Tibial nerve (tissue), 4 donors: ENCODE measurements around the gene CCNB1. TPM values are rescaled to one million over a fixed set of nuclear protein-coding genes. Genes with fewer than 3 reads are reported as not detected.

Experiments
- DNase-seq, 2 donors: peaks; one replicate each; pipeline ENCODE4 v3.0.0-alpha.2; 2019; ENCODE audit warnings: low spot score in 2 of 2
- H3K27ac ChIP-seq, 4 donors: fragments of 200-600 bp; sonication (generic) in 3 of 4; one replicate each; pipeline ENCODE4 v1.5.1; 2017 to 2019; ENCODE audit warnings: mild to moderate bottlenecking in 1 of 4
- H3K27me3 ChIP-seq, 2 donors: fragments of 200-600 bp; sonication (generic) in 1 of 2; one replicate each; pipeline versions ENCODE4 v1.5.1 to v1.6.0; 2017 to 2019
- H3K36me3 ChIP-seq, 3 donors: fragments of 200-600 bp; sonication (generic); one replicate each; pipeline ENCODE4 v1.5.1; 2018 to 2019
- H3K4me1 ChIP-seq, 4 donors: fragments of 200-600 bp; sonication (generic) in 3 of 4; one replicate each; pipeline ENCODE4 v1.5.1; 2017 to 2019
- H3K4me3 ChIP-seq, 4 donors: fragments of 200-600 bp; sonication (generic) in 3 of 4; one replicate each; pipeline ENCODE4 v1.5.1; 2017 to 2019; ENCODE audit warnings: mild to moderate bottlenecking in 1 of 4, moderate library complexity in 1 of 4
- H3K9me3 ChIP-seq, 4 donors: fragments of 200-600 bp; sonication (generic) in 3 of 4; one replicate each; pipeline ENCODE4 v1.5.1; 2017 to 2019
- EP300 ChIP-seq, 2 donors: sonication (generic); formaldehyde crosslinking; IDR thresholded peaks; one replicate each; pipeline ENCODE4 v1.6.1; 2017; ENCODE audit warnings: antibody characterized with exemption in 2 of 2, mild to moderate bottlenecking in 1 of 2
- POLR2A ChIP-seq, 2 donors: fragments of 450-650 bp; IDR thresholded peaks; one replicate each; pipeline ENCODE4 v1.6.1; 2017; ENCODE audit warnings: antibody characterized with exemption in 2 of 2, mild to moderate bottlenecking in 2 of 2, moderate library complexity in 2 of 2
- WGBS, 2 donors: methylation state at CpG; one replicate each; pipeline ENCODE4 v1.1.5; 2018; 5-methylcytosine and 5-hydroxymethylcytosine counted together
- total RNA-seq, 4 donors: library from RNA; depleted of rRNA; stranded (reverse); fragments of >200 nt; gene quantifications; one replicate each; pipeline ENCODE4 v1.1.0, GENCODE V29; 2016
- TF ChIP-seq, protein P1 (sequence below), 5 experiments: fragments of 200-600 bp in 3 of 5; fragments of 450-650 bp in 2 of 5; sonication (generic) in 3 of 5; IDR thresholded peaks; one replicate each; pipeline ENCODE4 v1.5.1; 2016 to 2019; ENCODE audit warnings: antibody characterized with exemption in 5 of 5, mild to moderate bottlenecking in 3 of 5, moderate library complexity in 2 of 5

Gene CCNB1
- total RNA-seq, 4 donors from 2014 or later, result 4.4 to 26.7 (median 6.5) TPM

DNA sequence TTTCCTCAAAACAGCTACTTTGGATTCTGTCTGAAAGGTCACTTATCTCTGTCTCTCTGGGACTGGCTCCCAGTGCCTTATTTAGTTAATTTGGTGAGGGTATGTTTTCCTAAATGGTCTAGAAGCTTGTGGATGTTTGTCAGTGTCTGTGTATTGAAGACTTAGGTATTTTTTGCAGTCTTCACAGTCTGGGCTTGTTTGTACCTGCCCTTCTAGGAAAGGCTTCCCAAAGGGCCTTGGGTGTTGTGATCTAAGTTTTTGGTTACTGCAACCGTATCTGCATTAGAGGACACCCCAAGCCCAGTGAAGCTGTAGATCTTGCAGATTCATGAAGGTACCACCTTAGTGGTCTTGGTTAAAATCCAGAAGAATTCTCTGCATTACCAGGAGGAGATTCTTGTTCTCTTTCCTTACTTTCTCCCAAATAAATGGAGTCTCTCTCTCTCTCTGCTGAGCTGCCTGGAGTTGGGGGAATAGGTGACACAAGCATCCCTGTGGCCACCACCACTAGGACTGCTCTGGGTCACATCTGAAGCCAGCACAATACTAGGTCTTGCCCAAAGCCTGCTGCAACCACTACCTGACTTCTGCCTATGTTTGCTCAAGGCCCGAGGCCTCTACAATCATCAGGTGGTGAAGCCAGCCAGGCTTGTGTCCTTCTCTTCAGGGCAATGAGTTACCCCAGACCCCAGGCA, 17.8 kb upstream of the CCNB1 start:
- no peak overlapping the region for H3K27ac ChIP-seq
- H3K4me3 ChIP-seq, result no peak overlapping the region
- no peaks in the 10 kb centered on the region for H3K27me3 ChIP-seq
- DNase-seq, result no peak
- H3K9me3 ChIP-seq, result no peaks in the 10 kb centered on the region
- WGBS, 2 donors, result 94% methylated on average over 2 of the region's 2 CpGs
- TF ChIP-seq, protein P1, sequence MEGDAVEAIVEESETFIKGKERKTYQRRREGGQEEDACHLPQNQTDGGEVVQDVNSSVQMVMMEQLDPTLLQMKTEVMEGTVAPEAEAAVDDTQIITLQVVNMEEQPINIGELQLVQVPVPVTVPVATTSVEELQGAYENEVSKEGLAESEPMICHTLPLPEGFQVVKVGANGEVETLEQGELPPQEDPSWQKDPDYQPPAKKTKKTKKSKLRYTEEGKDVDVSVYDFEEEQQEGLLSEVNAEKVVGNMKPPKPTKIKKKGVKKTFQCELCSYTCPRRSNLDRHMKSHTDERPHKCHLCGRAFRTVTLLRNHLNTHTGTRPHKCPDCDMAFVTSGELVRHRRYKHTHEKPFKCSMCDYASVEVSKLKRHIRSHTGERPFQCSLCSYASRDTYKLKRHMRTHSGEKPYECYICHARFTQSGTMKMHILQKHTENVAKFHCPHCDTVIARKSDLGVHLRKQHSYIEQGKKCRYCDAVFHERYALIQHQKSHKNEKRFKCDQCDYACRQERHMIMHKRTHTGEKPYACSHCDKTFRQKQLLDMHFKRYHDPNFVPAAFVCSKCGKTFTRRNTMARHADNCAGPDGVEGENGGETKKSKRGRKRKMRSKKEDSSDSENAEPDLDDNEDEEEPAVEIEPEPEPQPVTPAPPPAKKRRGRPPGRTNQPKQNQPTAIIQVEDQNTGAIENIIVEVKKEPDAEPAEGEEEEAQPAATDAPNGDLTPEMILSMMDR (IDR thresholded peaks at IDR 0.05), result no peak
- no peak for TF ChIP-seq EP300 (IDR thresholded peaks at IDR 0.05)
- no peak for TF ChIP-seq POLR2A (IDR thresholded peaks at IDR 0.05)
- H3K4me1 ChIP-seq, result no peaks in the 10 kb centered on the region
- H3K36me3 ChIP-seq, result no peaks in the 10 kb centered on the region

DNA sequence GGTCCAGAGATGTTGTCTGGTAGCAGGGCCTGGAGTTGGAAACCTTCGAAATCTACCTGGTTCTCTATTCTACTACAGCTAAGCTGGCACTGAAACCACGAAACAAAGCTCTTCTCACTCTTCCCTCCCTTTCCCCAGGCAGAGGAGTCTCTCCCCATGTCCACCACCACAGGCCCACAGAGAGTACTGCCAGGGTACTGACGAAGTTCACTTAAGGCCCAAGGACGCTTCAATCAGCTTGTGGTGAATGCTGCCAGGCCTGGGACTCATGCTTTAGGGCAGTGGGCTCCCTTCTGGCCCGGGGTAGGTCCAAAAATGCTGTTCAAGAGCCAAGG, 17.3 kb upstream of the CCNB1 start:
- no peaks in the 10 kb centered on the region for H3K27me3 ChIP-seq
- no peaks in the 10 kb centered on the region for H3K36me3 ChIP-seq
- WGBS, 2 donors, result 86 to 91% methylated on average over 5 of the region's 5 CpGs
- DNase-seq, result no peak
- no peak for TF ChIP-seq EP300 (IDR thresholded peaks at IDR 0.05)
- TF ChIP-seq POLR2A (IDR thresholded peaks at IDR 0.05), result no peak
- TF ChIP-seq, protein P1 (IDR thresholded peaks at IDR 0.05), result no peak
- H3K4me3 ChIP-seq, result no peak overlapping the region
- H3K4me1 ChIP-seq, result no peaks in the 10 kb centered on the region
- no peak overlapping the region for H3K27ac ChIP-seq
- H3K9me3 ChIP-seq, result no peaks in the 10 kb centered on the region

DNA sequence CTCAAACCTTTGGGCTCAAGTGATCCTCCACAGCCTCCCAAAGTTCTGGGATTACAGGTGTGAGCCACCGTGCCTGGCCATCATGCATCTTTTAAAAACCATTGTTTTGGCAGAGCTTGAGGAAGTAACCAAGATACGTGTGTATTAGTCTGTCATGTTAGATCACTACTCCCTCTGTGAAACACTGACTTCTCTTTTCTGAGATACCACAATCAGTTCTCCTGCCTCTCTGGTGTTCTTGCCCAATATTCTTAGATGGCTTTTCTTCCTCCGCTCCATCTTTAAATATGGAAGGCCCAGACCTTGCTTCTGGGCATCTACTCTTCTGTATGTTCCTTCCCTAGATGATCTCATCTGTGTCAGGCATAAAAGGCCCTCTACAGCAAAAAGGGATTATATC, 14.2 kb upstream of the CCNB1 start:
- DNase-seq, result no peak
- H3K27ac ChIP-seq, result no peak overlapping the region
- H3K9me3 ChIP-seq, result no peaks in the 10 kb centered on the region
- no peaks in the 10 kb centered on the region for H3K36me3 ChIP-seq
- TF ChIP-seq, protein P1 (IDR thresholded peaks at IDR 0.05), result no peak
- TF ChIP-seq EP300 (IDR thresholded peaks at IDR 0.05) (no peak), POLR2A (IDR thresholded peaks at IDR 0.05) (no peak)
- no peaks in the 10 kb centered on the region for H3K27me3 ChIP-seq
- H3K4me3 ChIP-seq, result no peak overlapping the region
- 77 to 84% methylated on average over 3 of the region's 3 CpGs for WGBS, 2 donors
- no peaks in the 10 kb centered on the region for H3K4me1 ChIP-seq

DNA sequence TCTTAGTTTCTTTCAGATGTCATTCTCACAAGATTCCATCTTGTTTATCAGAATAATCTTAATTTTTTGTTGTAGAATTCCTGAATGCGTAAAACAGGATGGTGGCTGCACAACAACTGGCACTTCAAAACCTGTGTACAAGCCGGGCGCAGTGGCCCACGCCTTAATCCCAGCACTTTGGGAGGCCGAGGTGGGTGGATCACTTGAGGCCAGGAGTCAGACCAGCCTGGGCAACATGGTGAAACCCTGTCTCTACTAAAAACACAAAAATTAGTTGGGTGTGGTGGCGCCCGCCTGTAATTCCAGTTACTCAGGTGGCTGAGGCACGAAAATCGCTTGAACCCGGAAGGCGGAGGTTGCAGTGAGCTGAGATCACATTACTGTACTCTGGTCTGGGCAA, 10.5 kb upstream of the CCNB1 start:
- Histone ChIP-seq H3K27me3 (no peaks in the 10 kb centered on the region), H3K4me1 (no peaks in the 10 kb centered on the region)
- WGBS, 2 donors, result 95 to 97% methylated on average over 11 of the region's 11 CpGs

DNA sequence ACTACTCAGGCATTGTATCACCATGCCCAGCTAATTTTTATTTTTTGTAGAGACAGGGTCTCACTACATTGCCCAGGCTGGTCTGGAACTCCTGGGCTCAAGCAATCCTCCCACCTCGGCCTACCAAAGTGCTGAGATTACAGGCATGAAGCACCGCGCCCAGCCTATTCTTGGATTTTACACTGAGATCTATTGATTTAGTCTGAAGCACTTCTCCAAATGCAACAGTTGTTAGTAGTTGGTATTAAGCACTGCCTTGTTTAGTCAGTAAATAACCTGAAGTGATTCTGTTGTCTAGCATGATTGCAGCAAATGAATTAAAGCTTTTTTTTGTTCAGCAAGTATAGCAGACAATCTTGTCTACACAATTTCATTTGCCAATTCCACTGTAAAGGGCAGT, 8.9 kb upstream of the CCNB1 start:
- no peak overlapping the region for H3K27ac ChIP-seq
- no peak for DNase-seq
- TF ChIP-seq POLR2A (IDR thresholded peaks at IDR 0.05), result no peak
- TF ChIP-seq, protein P1 (IDR thresholded peaks at IDR 0.05), result no peak
- TF ChIP-seq EP300 (IDR thresholded peaks at IDR 0.05), result no peak
- 88 to 92% methylated on average over 3 of the region's 3 CpGs for WGBS, 2 donors
- H3K4me3 ChIP-seq, result no peak overlapping the region
- no peaks in the 10 kb centered on the region for H3K27me3 ChIP-seq
- H3K36me3 ChIP-seq, result no peaks in the 10 kb centered on the region
- H3K4me1 ChIP-seq, result no peaks in the 10 kb centered on the region
- H3K9me3 ChIP-seq, result no peaks in the 10 kb centered on the region

More for the DNA sequence above, 10.5 kb upstream of the CCNB1 start:
- no peak for TF ChIP-seq POLR2A (IDR thresholded peaks at IDR 0.05)
- TF ChIP-seq, protein P1 (IDR thresholded peaks at IDR 0.05), result no peak
- TF ChIP-seq EP300 (IDR thresholded peaks at IDR 0.05), result no peak
- no peaks in the 10 kb centered on the region for H3K36me3 ChIP-seq
- H3K27ac ChIP-seq, result no peak overlapping the region
- no peak for DNase-seq
- no peaks in the 10 kb centered on the region for H3K9me3 ChIP-seq
- no peak overlapping the region for H3K4me3 ChIP-seq
